Measurements from ENCODE around the gene GDE1.
"Not testable (repeated sequence)": the region's sequence is repeated elsewhere in the genome, so short reads cannot be mapped to it uniquely, and the experiment has no call there.

The GDE1 gene

GRCh38 chr16:19559242-19559910 is 37.5 kb upstream of the GDE1 start:
- DNase-seq, result peak; percentile 16
- Histone ChIP-seq H3K4me3 (ENCODE audit: low read depth, low read length) (no peak overlapping the region), H3K27me3 (ENCODE audit: insufficient read depth, low read depth, severe bottlenecking) (no peaks in the 10 kb centered on the region), H3K36me3 (no peaks in the 10 kb centered on the region), H3K27ac (no peak overlapping the region), H3K9me3 (ENCODE audit: severe bottlenecking) (no peaks in the 10 kb centered on the region)
- TF ChIP-seq, protein P1, sequence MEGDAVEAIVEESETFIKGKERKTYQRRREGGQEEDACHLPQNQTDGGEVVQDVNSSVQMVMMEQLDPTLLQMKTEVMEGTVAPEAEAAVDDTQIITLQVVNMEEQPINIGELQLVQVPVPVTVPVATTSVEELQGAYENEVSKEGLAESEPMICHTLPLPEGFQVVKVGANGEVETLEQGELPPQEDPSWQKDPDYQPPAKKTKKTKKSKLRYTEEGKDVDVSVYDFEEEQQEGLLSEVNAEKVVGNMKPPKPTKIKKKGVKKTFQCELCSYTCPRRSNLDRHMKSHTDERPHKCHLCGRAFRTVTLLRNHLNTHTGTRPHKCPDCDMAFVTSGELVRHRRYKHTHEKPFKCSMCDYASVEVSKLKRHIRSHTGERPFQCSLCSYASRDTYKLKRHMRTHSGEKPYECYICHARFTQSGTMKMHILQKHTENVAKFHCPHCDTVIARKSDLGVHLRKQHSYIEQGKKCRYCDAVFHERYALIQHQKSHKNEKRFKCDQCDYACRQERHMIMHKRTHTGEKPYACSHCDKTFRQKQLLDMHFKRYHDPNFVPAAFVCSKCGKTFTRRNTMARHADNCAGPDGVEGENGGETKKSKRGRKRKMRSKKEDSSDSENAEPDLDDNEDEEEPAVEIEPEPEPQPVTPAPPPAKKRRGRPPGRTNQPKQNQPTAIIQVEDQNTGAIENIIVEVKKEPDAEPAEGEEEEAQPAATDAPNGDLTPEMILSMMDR (IDR thresholded peaks at IDR 0.05; ENCODE audit: low read depth, low read length), result peak; percentile 16; the same call in 1 of the 2 replicates

- no peaks in the 10 kb centered on the region for H3K27me3 ChIP-seq (ENCODE audit: insufficient read depth, low read depth, severe bottlenecking)
- H3K27ac ChIP-seq, result peak overlapping the region; percentile 87
- DNase-seq, result no peak
- H3K9me3 ChIP-seq (ENCODE audit: severe bottlenecking), result no peaks in the 10 kb centered on the region
- peaks cover 4% of the 10 kb centered on the region for H3K36me3 ChIP-seq
- peak overlapping the region; percentile 80 for H3K4me3 ChIP-seq (ENCODE audit: low read depth, low read length)
- TF ChIP-seq, protein P1 (IDR thresholded peaks at IDR 0.05; ENCODE audit: low read depth, low read length), result no peak
These were observed 34.3 kb upstream of the GDE1 start for GRCh38 chr16:19555938-19556771.

DNA sequence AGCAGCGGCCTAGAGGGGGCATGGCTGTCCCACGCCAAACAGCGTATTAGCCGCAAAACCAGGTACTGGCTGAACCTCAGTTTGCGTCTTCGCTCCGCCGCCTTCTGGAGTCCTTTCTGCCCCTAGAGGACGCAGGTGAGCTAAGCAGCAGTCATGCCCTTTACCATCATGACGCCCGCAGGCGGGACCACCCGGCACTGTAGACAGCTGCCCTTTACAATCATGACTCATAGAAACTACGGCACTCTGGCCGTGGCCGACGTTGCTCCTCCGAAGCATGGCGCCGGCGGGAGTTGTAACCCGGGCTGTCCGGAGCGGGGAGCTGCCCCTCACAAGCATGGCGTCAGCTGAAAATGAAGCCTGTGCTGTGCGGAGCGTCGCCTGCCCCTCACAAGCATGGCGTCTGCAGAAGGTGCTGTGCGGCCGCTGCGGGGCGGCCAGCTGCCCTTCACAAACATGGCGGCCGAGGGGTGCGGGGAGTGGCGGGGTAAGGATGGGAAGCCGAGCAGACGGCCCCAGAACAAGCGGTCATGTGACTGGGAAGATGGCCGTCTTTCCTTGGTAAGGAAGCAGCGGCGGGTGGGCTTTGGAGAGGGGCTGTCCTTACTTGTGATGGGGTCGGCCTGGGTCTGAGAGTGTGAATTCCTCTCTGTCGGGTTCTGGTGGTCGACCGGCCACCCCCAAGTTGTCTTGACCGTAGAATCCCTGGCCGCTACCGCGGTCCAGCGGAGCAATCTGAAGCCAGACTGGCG is 33.5 kb upstream of the GDE1 start, which contains the start of gene VPS35L:
Gene VPS35L, plus strand, starts transcription at position 518 of the 752 bp plus-strand sequence. Its CDS starts 27 bp downstream, at position 545.
- Histone ChIP-seq H3K4me3 (ENCODE audit: low read depth, low read length) (peak within 1 kb of the TSS; percentile 80), H3K36me3 (peaks cover 7% of the 10 kb centered on the region), H3K27ac (peak within 1 kb of the TSS; percentile 87), H3K27me3 (ENCODE audit: insufficient read depth, low read depth, severe bottlenecking) (no peaks in the 10 kb centered on the region), H3K9me3 (ENCODE audit: severe bottlenecking) (no peaks in the 10 kb centered on the region)
- peak; percentile 98 for DNase-seq
- TF ChIP-seq, protein P1 (IDR thresholded peaks at IDR 0.05; ENCODE audit: low read depth, low read length), result peak; percentile 90

GRCh38 chr16:19549673-19550072 is 27.8 kb upstream of the GDE1 start:
- Histone ChIP-seq H3K36me3 (peaks cover 45% of the 10 kb centered on the region), H3K27ac (no peak overlapping the region), H3K4me3 (ENCODE audit: low read depth, low read length) (no peak overlapping the region), H3K9me3 (ENCODE audit: severe bottlenecking) (no peaks in the 10 kb centered on the region), H3K27me3 (ENCODE audit: insufficient read depth, low read depth, severe bottlenecking) (no peaks in the 10 kb centered on the region)
- TF ChIP-seq, protein P1 (IDR thresholded peaks at IDR 0.05; ENCODE audit: low read depth, low read length), result no peak
- no peak for DNase-seq

DNA sequence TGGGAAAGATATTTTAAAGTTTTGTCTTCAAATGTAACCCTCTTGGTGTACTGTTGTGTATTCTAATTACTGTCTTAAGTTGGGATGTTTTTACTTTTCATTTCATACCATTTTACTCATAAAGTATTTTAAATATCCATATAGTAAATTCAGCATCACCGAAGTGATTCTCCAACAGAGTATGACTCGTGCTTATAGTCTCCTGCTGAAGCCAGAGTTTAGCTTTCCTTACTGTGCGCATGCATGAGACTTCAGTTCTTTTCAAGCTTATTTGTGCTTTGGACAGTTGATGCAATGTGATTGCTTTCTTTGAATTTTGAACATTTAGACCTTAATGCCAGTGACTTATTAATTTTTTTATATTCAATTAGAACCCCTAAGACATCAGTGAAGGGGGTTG is 26.2 kb upstream of the GDE1 start:
- Histone ChIP-seq H3K27me3 (ENCODE audit: insufficient read depth, low read depth, severe bottlenecking) (no peaks in the 10 kb centered on the region), H3K4me3 (ENCODE audit: low read depth, low read length) (no peak overlapping the region), H3K27ac (no peak overlapping the region), H3K9me3 (ENCODE audit: severe bottlenecking) (no peaks in the 10 kb centered on the region), H3K36me3 (peaks cover 59% of the 10 kb centered on the region)
- TF ChIP-seq, protein P1 (IDR thresholded peaks at IDR 0.05; ENCODE audit: low read depth, low read length), result no peak
- no peak for DNase-seq

- H3K27ac ChIP-seq; H3K27me3 ChIP-seq (ENCODE audit: insufficient read depth, low read depth, severe bottlenecking); H3K9me3 ChIP-seq (ENCODE audit: severe bottlenecking); DNase-seq; H3K4me3 ChIP-seq (ENCODE audit: low read depth, low read length): not testable (repeated sequence)
- peaks cover 66% of the 10 kb centered on the region for H3K36me3 ChIP-seq
These were observed 21.5 kb upstream of the GDE1 start for GRCh38 chr16:19543278-19543996.
